Measurements from ENCODE around the gene DNAH7.
"Not testable (repeated sequence)": the region's sequence is repeated elsewhere in the genome, so short reads cannot be mapped to it uniquely, and the experiment has no call there.

DNA sequence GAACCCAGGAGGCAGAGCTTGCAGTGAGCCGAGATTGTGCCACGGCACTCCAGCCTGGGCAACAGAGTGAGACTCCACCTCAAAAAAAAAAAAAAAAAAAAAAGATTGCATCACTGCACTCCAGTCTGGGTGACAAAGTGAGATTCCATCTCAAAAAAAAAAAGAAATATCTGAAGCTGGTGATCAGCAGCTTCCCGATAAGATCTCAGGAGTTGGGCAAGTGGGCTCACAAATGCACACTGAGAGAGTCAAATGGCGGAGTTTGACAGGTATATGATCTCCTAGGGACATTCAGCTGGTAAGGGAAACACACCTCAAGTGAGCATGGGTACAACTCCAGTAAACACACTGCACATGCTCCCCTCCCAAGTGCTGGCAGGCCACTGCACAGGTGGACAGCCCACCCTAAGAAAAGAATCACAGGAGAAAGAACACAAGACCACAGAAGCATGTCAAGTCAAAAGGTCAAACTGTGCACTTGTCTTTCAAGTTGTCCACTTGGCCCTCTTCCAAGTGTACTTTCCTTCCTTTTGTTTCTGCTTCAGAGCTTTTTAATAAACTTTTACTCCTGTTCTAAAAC, 151.5 kb downstream of the DNAH7 start:
- not testable (repeated sequence) for TF ChIP-seq POLR2A (IDR thresholded peaks at IDR 0.05; ENCODE audit: low read length); GATA1 (IDR thresholded peaks at IDR 0.05; ENCODE audit: low read depth, low read length)
